Fibroblast of villous mesenchyme (primary cell): ENCODE measurements around the gene GBX2. TPM values are rescaled to one million over a fixed set of nuclear protein-coding genes. Genes with fewer than 3 reads are reported as not detected.

ENCODE experiments used
- DNase-seq: peaks from one replicate; pipeline ENCODE4 v3.0.0-alpha.2; 2010; ENCODE audit warnings: low read depth
- H3K4me3 ChIP-seq: 2 replicates; pipeline ENCODE4 v1.5.1; 2011; ENCODE audit warnings: low read depth, mild to moderate bottlenecking, low read length
- CTCF ChIP-seq: IDR thresholded peaks from 2 replicates; pipeline ENCODE4 v1.5.1; 2012; ENCODE audit warnings: low read depth, mild to moderate bottlenecking, low read length; ENCODE audit not compliant: insufficient read depth
- total RNA-seq: library from RNA; depleted of rRNA; stranded (reverse); fragments of >200 nt; gene quantifications from 2 replicates; pipeline ENCODE4 v1.2.3, GENCODE V29; 2012

The GBX2 gene
- total RNA-seq, 1 donor, result not detected

GRCh38 chr2:236178890-236179235 lies 10.7 kb upstream of the GBX2 start:
- peak overlapping the region; percentile 62 for H3K4me3 ChIP-seq
- DNase-seq, result peak; percentile 20
- TF ChIP-seq CTCF, result no peak

DNA sequence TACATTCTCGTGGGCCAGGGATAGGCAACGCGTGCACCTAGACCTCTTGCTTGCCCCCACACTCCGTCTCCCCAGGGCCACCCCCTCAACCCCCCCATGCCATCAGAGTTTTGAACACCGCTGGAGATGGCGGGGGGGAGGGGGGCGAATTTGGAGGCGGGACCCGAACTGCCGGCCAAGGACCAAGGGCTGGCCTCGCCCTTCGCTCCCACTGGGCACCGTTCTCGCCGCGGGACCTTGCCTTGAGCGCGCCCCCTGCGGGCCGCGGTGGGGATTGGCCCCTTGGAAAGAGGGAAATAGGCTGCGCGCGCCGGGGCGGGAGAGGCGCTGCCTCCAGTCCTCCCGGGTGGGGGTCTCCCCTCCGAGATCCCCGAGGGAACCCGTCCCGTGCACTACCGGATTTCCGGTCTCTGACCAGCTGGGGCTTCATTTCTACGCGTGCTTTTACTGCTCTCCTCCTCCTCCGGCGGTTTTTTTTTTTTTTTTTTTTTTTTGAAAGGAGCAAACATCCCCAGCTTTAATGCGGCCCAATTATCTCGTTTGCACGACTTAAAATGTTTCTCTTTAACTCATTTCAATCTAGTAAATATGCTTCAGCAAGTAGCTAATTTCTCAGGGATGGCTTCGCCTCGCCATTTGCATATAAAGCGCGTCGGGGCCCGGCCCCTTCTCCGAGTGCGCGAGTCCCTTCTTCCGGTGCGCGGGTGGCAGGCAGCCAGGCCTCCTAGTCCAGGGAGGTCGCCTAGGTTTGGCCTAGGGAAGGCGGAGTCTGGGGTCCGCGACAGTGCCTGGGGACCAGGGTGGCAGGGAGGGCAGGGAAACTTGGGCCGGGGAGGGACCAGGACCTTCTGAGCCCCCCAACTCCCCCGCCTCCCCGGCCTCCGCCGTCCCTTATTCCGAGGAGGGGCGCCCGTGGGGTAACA lies 10.0 kb upstream of the GBX2 start:
- DNase-seq, result peak; percentile 63
- TF ChIP-seq CTCF, result peak; percentile 86
- H3K4me3 ChIP-seq, result peak overlapping the region; percentile 62

DNA sequence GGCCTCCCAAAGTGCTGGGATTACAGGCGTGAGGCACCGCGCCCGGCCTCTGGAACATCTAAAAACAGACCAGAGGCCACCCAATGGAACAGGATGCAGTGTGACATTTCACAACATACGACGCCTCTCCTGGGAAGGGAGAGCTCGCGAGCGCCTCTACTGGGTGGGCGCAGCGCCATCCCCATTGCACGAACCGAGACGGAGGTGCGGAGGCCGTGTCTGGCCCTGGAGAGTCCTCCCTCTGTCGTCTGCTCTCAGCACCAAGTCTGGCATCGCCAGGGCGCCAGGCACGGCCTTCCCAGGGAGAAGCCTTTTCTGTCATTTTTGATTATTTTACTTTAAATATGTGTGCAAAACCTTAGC lies 9.4 kb upstream of the GBX2 start:
- peak; percentile 29 for DNase-seq
- H3K4me3 ChIP-seq, result peak overlapping the region; percentile 62
- TF ChIP-seq CTCF, result no peak

DNA sequence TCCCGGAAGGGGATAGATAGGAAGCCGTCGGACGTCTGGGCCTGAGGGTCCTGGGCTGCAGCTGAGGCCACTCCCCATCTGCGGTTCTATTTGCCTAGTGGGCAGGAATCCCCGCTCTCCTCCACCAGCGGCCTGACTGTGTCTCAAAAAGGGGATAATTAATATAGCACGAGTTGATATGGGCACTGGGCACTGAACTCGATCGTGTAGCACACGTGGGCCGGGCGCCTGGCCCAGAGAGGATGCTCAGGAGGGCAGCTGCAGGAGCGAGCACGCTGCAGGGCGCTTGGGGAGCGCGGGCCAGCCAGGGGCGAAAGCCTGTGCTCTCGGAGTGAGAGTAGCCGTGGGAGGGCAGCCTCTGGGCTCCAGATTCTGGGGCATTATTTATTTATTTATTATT lies 8.8 kb upstream of the GBX2 start:
- no peak overlapping the region for H3K4me3 ChIP-seq
- no peak for DNase-seq
- no peak for TF ChIP-seq CTCF

- TF ChIP-seq CTCF, result peak; percentile 60
- DNase-seq, result peak; percentile 28
- no peak overlapping the region for H3K4me3 ChIP-seq
Observed at GRCh38 chr2:236176417-236176816, 8.2 kb upstream of the GBX2 start.

DNA sequence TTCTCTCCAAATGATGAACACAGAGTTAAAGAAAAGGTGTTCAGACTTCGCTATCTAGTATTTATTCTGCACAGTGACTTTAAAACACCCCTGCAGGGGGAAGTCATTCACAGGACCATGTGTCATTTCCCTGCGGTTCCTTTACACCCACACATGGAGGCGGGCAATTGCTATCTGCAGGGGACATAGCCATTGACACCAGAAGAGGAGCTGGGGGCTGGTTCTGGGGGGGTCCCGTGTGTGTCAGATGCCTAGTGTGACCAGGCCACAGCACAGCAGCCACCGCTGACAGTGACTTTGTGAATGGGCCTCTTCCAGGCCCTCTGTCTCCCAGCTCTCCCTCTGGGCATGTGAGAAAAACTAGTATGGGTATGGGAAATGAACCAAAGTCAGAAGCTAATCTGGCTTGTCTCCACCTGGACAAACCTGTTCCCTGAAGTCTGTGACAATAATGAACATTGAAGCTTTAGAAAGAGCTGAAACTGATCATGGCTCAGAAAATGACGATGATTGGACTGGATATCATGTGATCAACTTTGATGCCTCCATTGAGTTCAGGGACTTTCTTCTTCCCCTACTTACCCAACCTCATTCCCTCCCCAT lies 7.5 kb upstream of the GBX2 start:
- no peak for TF ChIP-seq CTCF
- no peak for DNase-seq
- no peak overlapping the region for H3K4me3 ChIP-seq
